Stimulated activated CD4-positive, alpha-beta T cell treated with anti-CD3 and anti-CD28 coated beads, Interleukin-1b, Interleukin-23, amount 100 ng/mL, for 4 hours (primary cell): Measurements from ENCODE around the gene METTL23.
"Not testable (repeated sequence)": the region's sequence is repeated elsewhere in the genome, so short reads cannot be mapped to it uniquely, and the experiment has no call there.

ENCODE experiments used
- DNase-seq, 2 donors: peaks; one replicate each; pipeline ENCODE4 v3.0.0-alpha.2; 2020; ENCODE audit warnings: low read depth in 2 of 2

The METTL23 gene

DNA sequence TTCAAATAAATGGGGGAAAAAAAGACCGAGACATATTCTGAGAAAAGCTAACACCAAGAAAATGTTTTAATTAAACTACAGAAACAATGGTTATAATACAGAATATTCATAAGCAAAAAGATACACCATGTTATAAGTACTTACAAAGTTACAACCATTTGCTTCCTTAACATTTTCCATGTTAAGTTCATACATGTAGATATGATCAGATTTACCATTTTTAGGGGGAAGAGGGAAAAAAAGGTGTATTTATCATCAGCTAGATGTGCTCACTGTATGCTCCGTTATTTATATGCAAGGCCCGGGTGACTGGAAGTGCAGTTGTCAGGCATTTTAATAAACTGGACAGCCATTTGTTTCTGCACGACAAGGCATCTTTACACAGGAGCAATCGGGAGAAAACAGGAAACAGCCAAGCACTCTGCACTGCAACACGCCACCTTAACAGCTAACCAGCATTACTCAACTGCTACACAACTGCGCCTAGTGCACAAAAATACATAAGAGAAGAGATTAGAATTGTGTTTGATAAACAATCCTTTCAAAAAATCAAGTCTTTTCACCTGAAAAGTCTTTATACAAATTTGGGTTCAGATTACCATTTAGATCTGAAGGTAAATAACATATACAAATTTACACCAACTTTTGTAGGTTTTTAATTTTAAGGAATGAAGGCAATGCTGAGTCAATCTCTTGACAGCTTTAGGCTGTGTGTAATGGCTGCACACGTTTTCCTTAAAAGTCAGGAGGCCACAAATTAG, 7.6 kb downstream of the METTL23 start:
- no peak for DNase-seq

DNA sequence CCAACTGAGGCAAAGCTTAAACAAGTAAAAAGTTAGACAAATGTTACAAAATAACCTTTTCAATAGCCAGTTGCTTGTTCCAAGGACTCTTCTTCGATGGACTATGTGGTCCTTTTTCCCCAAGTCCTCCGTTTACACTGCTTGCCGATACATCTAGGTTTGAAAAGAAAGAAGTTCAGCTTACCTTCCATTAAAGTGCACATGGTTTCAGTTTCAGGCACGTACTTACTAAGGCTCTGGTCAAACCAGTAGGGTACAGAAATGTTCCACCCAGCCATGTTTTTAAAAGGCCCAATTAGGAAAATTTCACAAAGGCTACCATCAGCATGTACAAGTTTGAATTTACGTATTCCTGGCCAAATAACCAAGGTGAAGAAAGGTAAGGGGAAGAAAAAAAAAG, 8.4 kb downstream of the METTL23 start:
- DNase-seq, result no peak

DNA sequence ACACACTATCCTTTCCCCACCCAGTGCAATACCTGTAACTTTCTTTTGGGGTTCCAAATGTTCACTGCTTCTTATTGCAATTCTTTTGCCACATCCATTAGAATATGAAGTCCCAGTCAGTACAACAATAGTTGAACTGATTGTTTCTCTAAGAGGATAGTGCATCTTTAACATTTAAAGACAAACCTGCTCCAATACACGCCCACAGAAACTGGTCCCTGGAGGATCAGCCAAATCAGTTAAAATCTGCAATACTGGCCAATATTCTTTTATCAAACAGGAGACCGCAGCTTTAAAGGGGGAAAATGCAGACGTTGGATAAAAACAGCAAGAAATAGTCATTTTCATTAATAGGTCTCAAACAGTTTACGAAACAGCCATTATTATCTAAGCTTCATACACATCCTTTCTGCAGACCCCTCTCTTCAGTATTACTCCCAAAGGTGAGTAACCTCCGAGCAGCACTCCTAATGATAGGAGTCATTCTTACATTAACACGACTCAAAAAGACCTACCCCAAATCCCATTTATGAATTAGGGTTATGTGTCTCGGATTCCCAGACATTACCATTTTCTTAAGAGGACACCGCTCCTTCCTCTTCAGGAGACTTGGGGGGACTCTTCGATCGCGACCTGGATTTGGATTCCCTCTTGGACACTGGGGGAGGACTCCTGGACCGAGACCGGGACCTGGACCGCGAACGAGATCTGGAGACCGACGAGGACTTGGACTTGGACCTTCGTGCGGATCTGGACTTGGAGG, 9.1 kb downstream of the METTL23 start:
- DNase-seq, result no peak

DNA sequence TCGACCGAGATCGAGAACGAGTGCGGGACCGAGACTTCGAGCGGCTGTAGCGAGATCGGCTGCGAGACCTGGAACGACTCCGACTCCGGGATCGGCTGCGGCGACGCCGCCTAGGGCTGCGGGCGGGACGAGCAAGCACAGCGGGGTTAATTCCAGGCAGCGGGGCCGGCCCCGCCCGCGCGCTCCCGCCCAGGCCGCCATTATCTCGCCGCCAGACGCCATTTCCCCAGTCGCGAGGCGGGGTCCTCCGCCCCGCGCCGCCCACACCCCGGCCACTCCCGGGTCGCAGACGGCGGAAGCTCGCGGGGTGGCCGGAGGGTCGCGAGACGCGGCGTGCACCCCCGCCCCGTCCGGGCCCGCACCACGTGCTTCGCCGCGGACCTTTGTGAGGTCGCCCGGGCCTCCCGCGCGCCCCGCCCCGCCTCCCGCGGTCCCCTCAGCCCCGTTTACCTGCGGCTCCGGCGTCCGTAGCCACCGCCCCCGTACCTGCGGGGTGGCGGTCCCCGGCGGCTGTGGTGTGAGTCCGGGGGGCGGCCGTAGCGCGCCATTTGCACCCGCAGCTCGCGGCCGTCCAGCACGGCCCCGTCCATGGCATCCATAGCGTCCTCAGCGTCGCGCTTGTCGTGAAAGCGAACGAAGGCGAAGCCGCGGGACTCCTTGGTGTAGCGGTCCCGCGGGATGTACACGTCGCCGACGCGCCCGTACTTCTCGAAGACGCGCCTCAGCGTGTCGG, 9.9 kb downstream of the METTL23 start:
- DNase-seq, result peak; percentile 54 to 62

DNA sequence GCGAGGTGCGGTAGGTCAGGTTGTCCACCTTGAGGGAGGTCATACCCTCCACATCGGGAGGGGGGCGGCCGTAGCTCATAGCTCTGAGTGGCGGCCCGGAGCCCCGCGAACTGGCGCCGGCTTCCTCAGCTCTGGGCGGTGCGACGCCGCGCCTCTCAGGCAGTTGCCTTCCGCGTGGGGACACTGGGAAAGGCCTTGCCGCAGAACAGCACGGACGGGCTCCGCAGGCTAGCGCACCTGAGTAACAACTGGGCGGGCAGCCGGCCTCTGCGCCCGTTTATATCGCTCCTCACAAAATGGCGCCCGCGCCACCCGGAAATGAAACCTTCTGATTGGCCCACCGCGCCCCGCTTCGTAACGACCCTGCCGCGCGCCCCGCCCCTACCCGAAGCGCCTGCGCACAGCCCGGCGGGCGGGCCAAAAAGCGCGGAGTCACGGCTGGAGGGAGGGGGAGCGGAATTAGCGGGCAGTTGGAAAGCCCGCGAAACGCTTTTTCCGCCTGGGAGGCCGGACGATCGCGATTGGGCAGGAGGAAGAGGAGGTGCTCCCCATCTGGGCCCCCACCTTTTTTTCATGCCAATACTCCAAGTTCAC, 10.5 kb downstream of the METTL23 start, which contains the start of gene SRSF2:
Gene SRSF2 (minus strand): TSS at position 250 of the 594 bp plus-strand sequence. CDS start 171 bp downstream, at position 79.
- peak; percentile 96 to 98 for DNase-seq

DNA sequence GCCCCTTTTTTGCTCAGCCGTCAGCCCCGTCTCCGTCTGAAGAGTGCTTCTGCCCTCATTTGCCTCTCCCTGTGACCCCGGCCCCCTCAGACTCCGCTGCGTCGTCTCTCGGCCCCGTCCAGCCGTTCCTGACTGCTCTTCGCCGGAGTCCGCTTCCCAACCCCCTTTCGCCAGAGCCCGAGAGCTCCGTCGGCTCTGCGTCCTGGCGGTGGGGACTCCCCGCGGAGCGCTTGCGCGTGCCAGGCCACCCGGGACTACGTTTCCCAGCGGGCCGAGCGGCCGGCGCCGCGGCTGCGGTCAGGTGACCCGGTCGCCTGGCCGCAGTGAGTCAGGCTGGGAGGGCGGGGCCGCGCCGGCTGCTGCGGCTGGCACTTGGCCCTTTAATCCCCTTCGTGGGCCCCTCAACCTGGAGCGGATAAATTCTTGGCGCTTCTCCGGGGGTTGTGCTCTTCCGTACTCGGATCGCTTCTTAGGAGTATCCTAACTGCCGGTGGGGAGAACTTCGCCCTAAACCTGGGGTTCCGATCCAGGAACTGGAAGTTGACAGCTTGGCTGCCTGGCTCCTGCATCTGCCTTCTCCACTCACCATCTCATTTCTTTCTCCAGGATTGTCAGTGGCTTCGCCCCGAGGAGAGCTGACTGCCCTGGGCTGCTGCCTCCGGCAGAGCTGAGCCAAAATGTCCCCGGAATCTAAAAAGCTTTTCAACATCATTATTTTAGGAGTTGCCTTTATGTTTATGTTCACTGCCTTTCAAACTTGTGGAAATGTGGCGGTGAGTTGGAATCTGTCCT, 11.2 kb downstream of the METTL23 start, which contains the start of gene MFSD11:
Gene MFSD11 (plus strand): TSS at position 444 of the 792 bp plus-strand sequence. CDS start 234 bp downstream, at position 678.
- peak; percentile 78 to 91 for DNase-seq

DNA sequence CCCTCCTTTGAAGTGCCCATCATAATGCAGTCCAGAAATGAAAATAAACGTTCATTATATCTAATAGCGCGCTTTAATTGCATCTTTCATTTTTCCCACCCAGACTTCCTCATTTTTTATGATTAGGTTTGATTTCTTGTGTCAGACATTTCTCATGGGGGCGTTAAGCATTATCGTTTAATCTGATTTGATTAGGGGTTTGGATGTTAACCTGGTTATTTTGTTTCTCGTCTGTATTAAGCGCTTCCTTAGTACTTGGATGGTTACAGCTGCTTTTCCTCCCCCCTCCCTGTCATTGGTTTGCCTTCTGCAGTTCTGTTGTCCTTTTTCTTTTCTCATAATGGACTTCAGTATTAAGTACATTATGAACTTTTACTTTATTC, 11.8 kb downstream of the METTL23 start:
- DNase-seq, result no peak

DNA sequence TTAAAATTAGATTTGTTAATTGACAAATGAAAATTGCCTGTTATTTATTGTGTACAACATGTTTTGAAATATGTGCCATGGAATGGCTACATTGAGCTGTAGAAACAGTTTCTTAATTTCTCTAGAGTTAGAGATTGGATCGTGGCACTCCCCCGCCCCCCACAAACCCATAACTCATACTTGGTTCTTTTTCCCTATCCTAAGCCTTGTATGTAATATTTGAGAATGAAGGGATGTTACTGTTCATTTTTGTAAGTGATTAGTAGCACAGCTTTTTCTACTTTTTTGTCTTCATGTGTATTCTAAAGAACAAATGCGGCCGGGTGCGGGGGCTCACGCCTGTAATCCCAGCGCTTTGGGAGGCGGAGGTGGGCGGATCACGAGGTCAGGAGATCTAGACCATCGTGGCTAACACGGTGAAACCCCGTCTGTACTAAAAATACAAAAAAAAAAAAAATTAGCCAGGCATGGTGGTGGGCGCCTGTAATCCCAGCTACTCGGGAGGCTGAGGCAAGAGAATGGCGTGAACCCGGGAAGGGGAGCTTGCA, 13.0 kb downstream of the METTL23 start:
- not testable (repeated sequence) for DNase-seq

DNA sequence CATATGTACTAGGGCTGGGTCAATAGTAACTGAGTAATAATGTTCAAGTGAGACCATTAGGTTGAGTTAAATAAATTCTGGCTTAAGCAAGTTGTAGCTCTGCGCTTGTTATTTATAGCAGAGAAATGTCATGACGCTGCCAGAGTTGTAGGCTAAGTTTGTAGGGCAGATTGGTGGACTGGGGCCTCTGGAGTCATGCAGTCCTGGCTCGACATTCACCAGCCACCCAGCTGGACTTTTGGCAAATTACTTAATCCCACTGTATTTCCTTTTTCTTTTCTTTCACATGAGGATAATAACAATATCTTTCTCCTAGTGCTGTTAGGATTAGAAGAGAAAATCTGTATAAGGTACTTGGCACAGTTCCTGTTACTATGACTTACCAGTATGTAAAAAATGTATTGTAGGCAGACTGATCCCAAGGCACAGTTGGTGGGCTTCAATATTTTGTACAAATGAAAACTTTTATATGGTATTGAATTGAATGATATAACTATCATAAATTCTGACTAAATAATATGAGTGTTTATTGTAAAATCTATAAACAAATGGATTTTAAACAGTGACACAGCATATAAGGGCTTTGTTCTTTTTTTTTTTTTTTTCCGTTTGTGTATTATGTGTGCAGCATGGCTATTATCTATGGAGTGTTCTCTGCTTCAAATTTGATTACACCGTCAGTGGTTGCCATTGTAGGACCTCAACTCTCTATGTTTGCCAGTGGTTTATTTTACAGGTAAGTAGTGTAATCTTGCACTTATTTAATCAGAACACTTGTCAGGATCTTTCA, 13.9 kb downstream of the METTL23 start:
- no peak for DNase-seq

DNA sequence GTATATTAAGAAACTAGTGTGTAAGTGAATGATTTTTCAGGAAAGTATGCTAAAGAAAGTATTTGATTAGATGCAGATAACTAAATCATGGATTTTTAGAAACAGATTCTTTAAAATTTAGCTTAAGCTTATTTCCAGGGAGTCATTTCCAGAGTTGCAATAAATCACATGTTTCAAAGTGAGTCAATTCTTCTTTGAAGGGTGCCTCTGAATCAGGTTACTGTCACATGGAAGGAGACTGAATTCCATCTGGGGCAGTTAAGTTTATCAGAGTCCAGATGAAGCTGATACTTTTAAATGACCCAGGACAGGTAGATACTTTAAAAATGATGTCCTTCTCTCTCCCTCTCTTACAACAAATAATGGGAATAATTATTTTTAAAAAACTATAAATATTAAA, 16.3 kb downstream of the METTL23 start:
- DNase-seq, result no peak

DNA sequence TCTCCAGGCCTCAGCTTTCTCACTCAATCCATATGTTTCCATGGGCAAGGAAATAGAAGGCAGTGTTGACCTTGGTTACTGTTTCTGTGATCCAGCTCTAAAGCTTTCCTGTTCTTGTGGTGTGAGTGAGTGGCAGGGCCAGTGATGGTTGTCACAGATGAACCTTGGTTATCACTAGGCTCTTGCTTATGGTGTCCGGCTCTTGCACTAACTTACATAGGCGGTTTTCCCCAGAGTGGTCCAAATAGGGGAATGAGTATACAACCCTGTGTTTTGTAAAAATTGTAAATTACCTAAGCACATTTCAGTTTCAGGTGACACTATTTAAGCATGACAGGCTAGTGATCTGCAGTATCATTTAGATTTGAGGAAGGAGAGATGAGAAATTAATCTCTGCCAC, 18.1 kb downstream of the METTL23 start:
- DNase-seq, result no peak

DNA sequence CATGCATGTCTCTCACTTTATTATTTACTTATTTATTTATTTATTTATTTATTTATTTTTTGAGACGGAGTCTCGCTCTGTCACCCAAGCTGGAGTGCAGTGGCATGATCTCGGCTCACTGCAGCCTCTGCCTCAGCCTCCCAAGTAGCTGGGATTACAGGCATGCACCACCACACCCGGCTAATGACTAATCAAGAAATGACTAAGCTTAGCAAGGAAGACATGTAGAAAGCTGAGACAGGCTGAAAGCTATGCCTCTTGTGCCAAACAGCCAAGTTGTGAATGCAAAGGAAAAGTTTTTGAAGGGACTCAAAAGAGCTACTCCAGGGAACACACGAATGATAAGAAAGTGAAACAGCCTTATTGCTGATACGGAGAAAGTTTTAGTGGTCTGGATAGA, 19.1 kb downstream of the METTL23 start:
- not testable (repeated sequence) for DNase-seq

DNA sequence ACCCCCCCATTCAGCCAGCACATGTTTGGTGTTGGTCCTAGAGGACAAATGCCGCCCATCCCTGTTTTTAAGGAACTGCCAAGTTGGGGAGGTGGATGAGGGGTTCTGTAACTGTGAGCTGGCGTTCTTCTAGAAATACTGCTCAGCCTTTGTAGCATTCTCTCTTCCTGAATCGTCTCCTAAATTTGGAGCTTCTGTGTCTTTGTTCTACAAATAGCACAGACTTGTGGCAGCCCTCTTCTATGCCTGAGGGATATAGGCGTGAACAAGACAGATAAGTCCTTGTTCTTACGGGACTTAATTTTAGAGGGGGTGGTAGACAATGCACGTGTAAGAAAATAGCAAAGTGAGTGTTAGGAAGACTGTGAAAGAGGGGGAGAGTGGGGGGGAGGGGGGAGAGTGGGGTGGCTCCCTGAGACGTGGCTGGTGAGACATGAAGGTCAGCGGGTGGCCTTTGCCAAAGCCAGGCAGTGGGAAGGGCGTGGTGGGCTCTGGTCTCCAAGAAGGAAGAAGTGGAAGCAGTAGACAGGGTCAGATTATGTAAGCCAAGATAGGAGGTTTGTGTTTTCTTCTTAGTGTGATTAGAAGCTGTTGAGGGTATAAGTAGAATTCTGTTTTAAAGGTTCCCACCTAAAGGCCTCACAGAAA, 21.2 kb downstream of the METTL23 start:
- no peak for DNase-seq

DNA sequence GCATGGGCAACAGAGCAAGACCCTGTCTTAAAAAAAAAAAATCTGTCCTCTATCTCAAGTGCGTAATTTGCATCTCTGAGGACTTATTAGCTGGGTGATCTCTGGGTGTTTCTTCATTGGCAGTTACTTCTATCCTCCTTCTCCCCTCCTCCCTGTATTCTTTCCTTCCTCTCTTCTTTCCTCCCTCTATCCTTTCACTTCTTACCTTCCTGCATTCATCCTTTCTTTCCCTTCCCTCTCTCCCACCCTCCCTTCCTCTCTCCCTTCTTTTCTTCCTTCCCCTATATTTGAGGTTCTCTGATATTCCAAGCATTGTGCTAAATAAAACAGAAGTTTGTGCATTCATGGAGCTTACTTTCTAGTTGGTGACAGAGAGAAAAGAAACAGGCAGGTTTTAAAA, 22.0 kb downstream of the METTL23 start:
- no peak for DNase-seq

DNA sequence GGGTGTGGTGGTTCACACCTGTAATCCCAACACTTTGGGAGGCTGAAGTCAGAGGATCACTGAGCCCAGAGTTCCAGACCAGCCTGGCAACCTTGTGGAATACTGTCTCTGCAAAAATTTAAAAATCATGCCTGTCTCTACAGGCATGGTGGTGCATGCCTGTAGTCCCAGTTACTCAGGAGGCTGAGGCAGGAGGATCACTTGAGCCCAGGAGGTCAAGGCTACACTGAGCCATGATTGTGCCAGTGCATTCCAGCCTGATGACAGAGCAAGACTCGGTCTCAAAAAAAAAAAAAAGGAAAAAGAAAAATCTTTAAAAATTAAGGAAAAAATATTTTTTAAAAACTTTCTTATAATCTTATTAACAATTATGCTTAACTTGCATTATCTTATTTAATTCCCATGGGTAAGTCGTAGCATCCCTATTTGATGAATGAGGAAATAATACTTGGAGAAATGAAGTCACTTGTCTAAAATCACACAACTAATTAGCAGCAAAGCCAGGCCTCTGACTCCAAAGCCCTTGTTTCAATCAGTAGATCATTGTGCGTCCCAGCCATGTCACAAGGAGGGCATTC, 24.9 kb downstream of the METTL23 start:
- no peak for DNase-seq

DNA sequence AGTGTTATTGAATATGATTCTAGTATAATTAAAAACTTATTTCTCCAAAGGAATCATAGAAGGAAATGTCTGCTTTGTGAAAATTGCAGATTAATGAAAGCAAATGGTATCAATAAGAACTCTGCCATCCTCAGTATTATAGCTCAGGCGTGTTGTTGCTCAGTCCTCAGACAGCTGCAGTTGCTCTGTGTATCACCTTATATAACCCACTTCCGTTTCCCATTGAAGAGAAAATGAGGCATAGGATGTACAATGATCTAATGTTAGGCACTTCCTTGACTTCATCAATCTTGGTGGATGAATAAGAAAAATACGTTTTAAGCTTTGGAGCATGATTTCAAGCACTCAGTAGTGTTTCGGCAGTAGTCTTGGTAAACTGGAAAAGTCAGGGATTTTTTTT, 25.4 kb downstream of the METTL23 start:
- DNase-seq, result no peak

DNA sequence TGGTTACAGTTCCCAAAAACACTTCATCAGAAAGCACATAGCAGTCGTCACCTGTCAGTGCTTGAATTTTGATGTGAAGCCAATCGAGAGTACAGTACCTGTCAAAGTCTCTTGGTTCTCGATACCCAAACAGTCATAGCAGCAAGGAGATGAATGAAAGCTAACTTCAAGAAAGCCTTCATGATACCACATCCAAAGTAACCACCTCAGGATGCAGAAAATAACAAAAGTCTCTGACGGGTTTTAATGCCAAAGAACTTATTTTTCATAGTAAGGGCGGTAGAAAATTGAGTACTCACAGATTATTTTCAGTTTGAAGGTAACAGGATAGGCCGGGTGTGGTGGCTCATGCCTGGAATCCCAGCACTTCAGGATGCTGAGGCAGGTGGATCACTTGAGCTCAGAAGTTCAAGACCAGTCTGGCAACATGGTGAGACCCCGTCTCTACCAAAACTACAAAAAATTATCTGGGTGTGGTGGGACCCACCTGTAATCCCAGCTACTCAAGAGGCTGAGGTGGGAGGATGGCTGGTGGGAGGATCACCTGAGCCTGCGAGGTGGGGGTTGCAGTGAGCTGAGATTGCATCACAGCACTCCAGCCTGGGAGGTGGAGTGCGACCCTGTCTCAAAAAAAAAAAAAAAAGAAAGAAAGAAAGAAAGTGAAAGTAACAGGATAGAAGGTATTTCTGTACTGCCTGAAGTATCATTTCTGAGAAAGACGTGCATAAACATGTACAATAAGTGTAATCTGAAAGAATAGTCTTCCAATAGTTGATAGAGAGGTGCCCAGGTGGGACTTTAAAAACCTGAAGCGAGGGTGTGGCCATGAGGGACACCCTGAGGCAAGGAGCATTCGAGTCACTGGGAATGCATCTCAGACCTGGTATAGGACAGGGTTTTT, 26.7 kb downstream of the METTL23 start:
- DNase-seq, result no peak

DNA sequence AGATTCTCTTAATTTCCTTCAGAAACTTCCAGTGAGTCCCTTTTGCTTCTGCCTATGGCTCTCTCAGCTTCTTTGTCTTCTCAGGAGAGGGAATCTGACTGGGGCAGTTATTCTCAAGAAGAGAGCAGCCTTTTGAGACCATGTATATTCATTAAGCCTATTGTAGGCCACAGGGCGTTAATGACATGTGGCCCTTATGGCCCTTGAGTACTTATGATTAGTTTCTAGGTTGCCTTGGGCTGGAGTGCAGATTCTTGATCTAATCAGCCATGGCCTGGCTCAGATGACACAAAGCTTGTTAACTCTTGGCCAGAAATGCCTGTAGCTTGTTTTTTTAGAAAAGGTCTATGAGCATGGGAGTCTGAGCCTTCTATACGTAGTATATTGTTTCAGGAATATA, 28.6 kb downstream of the METTL23 start:
- DNase-seq, result no peak
